M059J (cell line): ENCODE results near the gene SLC35E3. TPM values are rescaled to one million over a fixed set of nuclear protein-coding genes. Genes with fewer than 3 reads are reported as not detected.
"Not testable (repeated sequence)": the region's sequence is repeated elsewhere in the genome, so short reads cannot be mapped to it uniquely, and the experiment has no call there.

Source experiments
- DNase-seq: peaks from one replicate; pipeline ENCODE4 v3.0.0-alpha.2; 2012; ENCODE audit warnings: low read depth
- total RNA-seq: library from RNA; depleted of rRNA; stranded (reverse); fragments of >200 nt; shearing (Covaris generic); gene quantifications from 2 replicates; pipeline ENCODE4 v1.2.3, GENCODE V29; 2014; rRNA removed

Gene SLC35E3
- total RNA-seq, 1 experiment from 2014 or later: 9.1 TPM

GRCh38 chr12:68813242-68813593 lies 67.2 kb downstream of the SLC35E3 start:
- DNase-seq: no peak

GRCh38 chr12:68814490-68815231 lies 68.7 kb downstream of the SLC35E3 start:
- DNase-seq: no peak

- DNase-seq: no peak
Measured at GRCh38 chr12:68815232-68815927, 69.4 kb downstream of the SLC35E3 start.

- DNase-seq: no peak
Measured at GRCh38 chr12:68815928-68816800, 70.2 kb downstream of the SLC35E3 start.

GRCh38 chr12:68819481-68819880 lies 73.5 kb downstream of the SLC35E3 start:
- DNase-seq: not testable (repeated sequence)

GRCh38 chr12:68821357-68822188 lies 75.6 kb downstream of the SLC35E3 start:
- no peak for DNase-seq

GRCh38 chr12:68823696-68824095 lies 77.7 kb downstream of the SLC35E3 start:
- no peak for DNase-seq

GRCh38 chr12:68824131-68824530 lies 78.2 kb downstream of the SLC35E3 start:
- DNase-seq: no peak

- no peak for DNase-seq
Measured at GRCh38 chr12:68824597-68825250, 78.7 kb downstream of the SLC35E3 start.

- DNase-seq: no peak
Measured at GRCh38 chr12:68825569-68826217, 79.7 kb downstream of the SLC35E3 start.

GRCh38 chr12:68827895-68828671 lies 82.1 kb downstream of the SLC35E3 start:
- DNase-seq: no peak

GRCh38 chr12:68828672-68829068 lies 82.7 kb downstream of the SLC35E3 start:
- no peak for DNase-seq

Other genes starting within 250 kb of the SLC35E3 start
- gene RAP1B, start 135.3 kb upstream of the SLC35E3 start, total RNA-seq: 195 and 245 TPM in 2 replicates
- 89.2 and 91.2 TPM in 2 replicates for gene NUP107, start 59.2 kb upstream of the SLC35E3 start, total RNA-seq
- gene MDM2, start 62.0 kb downstream of the SLC35E3 start, total RNA-seq: 33.5 and 45.2 TPM in 2 replicates
- gene CPM, start 187.0 kb downstream of the SLC35E3 start, total RNA-seq: 20.4 and 26.0 TPM in 2 replicates